H54 (cell line): ENCODE results near the gene ZNF165.
"Not testable (repeated sequence)": the region's sequence is repeated elsewhere in the genome, so short reads cannot be mapped to it uniquely, and the experiment has no call there.

Experiments
- DNase-seq: peaks from one replicate; pipeline ENCODE4 v3.0.0; 2011; ENCODE audit warnings: low spot score, mixed read lengths; ENCODE audit not compliant: insufficient read length
- FAIRE-seq: peaks from 3 replicates; lab custom pipeline; 2011; peaks lifted over from hg19 to GRCh38; lab: Jason Lieb, UNC
- POLR2A ChIP-seq: IDR thresholded peaks from 2 replicates; pipeline ENCODE4 v1.6.1; 2011; ENCODE audit warnings: low read depth, mild to moderate bottlenecking, low read length

The ZNF165 gene

GRCh38 chr6:28104392-28105244 lies 24.2 kb downstream of the ZNF165 start:
- TF ChIP-seq POLR2A = peak; percentile 88
- FAIRE-seq (peak; percentile 20), DNase-seq (peak; percentile 82)

GRCh38 chr6:28105245-28105639 lies 24.9 kb downstream of the ZNF165 start:
- DNase-seq (peak; percentile 14), FAIRE-seq (peak; percentile 83)
- TF ChIP-seq POLR2A = no peak

GRCh38 chr6:28107506-28107905 lies 27.1 kb downstream of the ZNF165 start:
- no peak for DNase-seq
- no peak for TF ChIP-seq POLR2A
- no peak for FAIRE-seq

- no peak for DNase-seq
- TF ChIP-seq POLR2A = no peak
- no peak for FAIRE-seq
Observed at GRCh38 chr6:28111964-28112363, 31.6 kb downstream of the ZNF165 start.

- no peak for DNase-seq
- FAIRE-seq = no peak
- no peak for TF ChIP-seq POLR2A
Observed at GRCh38 chr6:28115799-28116198, 35.4 kb downstream of the ZNF165 start.

GRCh38 chr6:28117386-28118050 lies 37.1 kb downstream of the ZNF165 start:
- TF ChIP-seq POLR2A = no peak
- FAIRE-seq = no peak

GRCh38 chr6:28118217-28118616 lies 37.8 kb downstream of the ZNF165 start:
- FAIRE-seq (no peak), DNase-seq (no peak)
- TF ChIP-seq POLR2A = no peak

More at GRCh38 chr6:28117386-28118050, 37.1 kb downstream of the ZNF165 start:
- no peak for DNase-seq

GRCh38 chr6:28121876-28122275 lies 41.5 kb downstream of the ZNF165 start:
- DNase-seq (no peak), FAIRE-seq (no peak)
- TF ChIP-seq POLR2A = no peak

GRCh38 chr6:28122283-28122682 lies 41.9 kb downstream of the ZNF165 start:
- not testable (repeated sequence) for FAIRE-seq

GRCh38 chr6:28124350-28124970 lies 44.1 kb downstream of the ZNF165 start, which contains the start of gene ZSCAN16:
TSS of gene ZSCAN16 (plus strand) at chr6:28124609. CDS start at chr6:28125444, 835 bp downstream.
- FAIRE-seq (peak; percentile 95), DNase-seq (peak; percentile 64)
- 0 out of 2 replicates have a peak, but pooled peaks have one; percentile 19 for TF ChIP-seq POLR2A

More at GRCh38 chr6:28122283-28122682, 41.9 kb downstream of the ZNF165 start:
- DNase-seq = not testable (repeated sequence)

GRCh38 chr6:28124971-28125353 lies 44.6 kb downstream of the ZNF165 start:
- DNase-seq (no peak), FAIRE-seq (peak; percentile 36)
- no peak for TF ChIP-seq POLR2A

- FAIRE-seq (no peak), DNase-seq (no peak)
- TF ChIP-seq POLR2A = no peak
Observed at GRCh38 chr6:28125401-28125800, 45.0 kb downstream of the ZNF165 start.

GRCh38 chr6:28134015-28134414 lies 53.6 kb downstream of the ZNF165 start:
- FAIRE-seq = peak; percentile 36
- DNase-seq = no peak
- TF ChIP-seq POLR2A = no peak

GRCh38 chr6:28134716-28135115 lies 54.3 kb downstream of the ZNF165 start:
- no peak for FAIRE-seq
- no peak for TF ChIP-seq POLR2A
- DNase-seq = no peak

- no peak for TF ChIP-seq POLR2A
- DNase-seq = no peak
- FAIRE-seq = no peak
Observed at GRCh38 chr6:28135393-28135792, 55.0 kb downstream of the ZNF165 start.
